GM03348 (cell line): Measurements from ENCODE around the gene MRPL54.

Source experiments
- DNase-seq: peaks from one replicate; pipeline ENCODE4 v3.0.0; 2012; ENCODE audit warnings: low spot score

MRPL54 gene

DNA sequence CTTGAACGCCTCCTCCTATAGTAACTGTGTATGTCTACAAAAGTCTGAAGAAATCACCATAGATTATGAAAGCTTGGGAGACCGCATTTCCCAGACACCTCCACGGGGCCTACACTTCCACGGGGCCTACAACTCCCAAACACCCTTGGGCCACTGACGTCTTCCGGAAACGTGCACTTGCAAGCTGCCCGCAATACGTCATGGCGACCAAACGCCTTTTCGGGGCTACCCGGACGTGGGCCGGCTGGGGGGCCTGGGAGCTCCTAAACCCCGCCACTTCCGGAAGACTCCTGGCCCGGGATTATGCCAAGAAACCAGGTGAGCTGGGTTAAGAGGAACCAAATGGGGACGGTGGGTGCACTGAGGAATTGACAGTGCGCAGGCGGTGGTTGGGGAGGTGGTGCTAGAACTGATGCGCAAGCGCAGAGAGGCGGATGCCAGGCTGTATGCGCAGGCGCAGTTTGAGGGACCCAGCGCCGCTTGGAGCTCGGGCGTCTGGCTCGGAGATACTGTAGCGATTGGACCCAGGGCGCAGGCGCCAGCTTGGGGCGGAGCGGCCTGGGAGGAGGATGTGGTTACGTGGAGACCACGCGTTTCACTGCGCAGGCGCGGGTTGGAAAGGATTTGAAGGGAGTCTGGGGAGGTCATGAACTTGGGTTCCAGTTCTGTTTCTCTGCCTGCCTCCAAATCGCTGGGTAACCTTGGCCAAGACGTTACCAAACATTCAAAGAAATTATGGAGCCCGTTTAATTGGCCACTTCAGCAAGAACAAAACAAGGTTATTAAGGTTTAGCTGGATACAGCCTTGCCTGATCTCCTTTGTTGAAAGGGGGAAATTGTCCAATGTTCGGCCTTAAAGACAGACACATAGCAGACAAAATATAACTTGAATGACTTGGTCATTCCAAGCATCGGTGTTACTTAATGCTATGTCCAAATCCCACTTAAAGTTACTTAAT, at the start of gene MRPL54:
Gene MRPL54 (plus strand): TSS at position 182 of the 959 bp plus-strand sequence. CDS start 19 bp downstream, at position 201.
- DNase-seq: peak; percentile 100

DNA sequence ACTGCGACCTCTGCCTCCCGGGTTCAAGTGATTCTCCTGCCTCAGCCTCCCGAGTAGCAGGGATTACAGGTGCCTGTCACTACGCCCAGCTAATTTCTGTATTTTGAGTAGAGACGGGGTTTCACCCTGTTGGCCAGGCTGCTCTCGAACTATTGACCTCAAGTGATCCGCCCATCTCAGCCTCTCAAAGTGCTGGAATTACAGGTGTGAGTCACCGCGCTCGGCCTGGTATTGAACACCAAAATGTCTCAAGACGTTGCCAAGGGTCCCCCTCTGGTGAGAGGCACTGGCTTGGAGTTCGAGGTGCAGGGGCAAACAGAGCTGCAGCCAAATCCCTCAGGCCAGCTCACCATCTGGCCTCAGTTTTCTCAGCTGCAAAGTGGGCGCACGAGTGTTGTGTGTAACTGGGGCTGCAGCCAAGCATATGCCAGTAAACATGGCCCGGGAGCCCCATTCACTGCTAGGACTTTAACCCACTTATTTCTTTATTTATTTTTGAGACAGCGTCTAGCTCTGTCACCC, 46.3 kb upstream of the MRPL54 start:
- no peak for DNase-seq

DNA sequence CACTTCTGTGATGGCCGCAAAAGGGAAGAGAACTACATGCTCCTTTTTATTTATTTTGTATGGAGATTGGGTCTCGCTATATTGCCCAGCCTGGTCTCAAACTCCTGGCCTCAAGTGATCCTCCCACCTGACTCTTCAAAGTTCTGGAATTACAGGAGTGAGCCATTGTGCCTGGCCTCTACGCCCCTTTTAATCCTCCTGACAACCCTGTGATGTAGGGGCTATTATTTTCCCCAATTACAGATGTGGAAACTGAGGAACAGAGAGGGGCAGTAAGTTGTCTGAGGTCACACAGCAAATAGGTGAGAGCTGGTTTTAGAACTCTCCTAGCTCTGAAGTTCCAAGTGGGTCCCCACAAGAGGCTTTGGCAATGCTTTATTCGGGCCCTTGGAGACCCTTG, 42.6 kb upstream of the MRPL54 start:
- DNase-seq: no peak

DNA sequence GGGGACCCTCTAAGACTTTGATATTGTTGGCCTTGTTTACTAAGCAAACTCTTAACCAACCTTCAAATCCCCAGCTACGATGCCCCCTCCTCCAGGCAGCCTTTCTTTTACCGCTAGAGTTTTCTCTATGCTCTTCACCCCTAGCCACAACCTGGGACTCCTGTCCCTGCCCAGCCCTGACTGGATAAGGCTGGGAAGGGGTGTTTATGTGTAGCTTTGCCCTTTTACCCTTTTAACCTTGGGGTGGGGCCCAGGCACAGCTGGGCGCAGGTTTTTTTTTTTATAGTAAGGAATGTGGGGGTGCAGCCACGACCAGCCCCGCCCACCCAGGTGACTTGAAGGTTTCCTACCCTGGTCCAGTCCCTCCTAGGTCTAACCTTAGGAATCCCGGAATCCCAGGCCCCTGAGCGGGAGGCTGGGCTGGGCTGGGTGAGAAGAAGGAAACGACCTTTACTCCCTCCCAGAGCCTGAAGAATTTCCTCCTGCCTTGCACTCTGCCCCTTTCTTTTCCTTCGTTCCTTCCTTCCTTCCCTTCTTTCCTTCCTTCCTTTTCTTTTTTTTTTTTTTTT, 42.0 kb upstream of the MRPL54 start:
- no peak for DNase-seq

DNA sequence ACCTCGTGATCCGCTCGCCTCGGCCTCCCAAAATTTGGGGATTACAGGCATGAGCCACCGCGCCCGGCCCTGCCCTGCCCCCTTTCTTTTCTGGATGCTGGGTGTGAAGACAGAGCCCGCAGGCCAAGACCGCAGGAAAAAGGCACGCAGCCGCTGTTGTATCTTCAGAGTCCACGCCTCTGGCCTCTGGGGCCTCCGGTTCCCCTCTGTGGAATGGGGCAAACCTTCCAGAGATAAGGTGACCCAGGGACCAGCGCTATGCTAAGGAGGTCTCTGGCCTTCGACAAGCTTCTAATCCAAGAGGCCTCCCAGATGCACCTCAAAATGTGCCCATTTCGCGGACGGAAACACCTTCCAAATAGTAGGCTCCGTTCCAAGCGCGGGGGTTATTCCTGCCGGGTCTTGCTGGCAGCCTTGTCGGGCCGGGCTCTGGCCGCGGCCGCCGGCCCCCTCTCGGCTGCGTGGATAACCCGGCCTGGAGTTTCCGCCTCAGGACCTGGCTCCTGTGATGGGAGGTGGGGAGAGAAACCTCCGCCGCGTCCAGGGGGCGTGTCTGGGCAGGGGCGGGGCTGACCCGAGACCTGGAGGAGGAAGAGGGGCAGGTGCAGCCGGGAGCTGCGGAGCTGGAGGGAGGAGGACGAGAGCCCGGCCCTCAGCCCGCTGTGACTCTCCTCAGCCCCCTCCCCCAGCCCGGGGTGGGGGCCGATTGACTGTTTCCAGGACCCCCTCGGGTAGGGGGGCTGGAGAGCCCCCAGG, 41.2 kb upstream of the MRPL54 start:
- DNase-seq: peak; percentile 93

DNA sequence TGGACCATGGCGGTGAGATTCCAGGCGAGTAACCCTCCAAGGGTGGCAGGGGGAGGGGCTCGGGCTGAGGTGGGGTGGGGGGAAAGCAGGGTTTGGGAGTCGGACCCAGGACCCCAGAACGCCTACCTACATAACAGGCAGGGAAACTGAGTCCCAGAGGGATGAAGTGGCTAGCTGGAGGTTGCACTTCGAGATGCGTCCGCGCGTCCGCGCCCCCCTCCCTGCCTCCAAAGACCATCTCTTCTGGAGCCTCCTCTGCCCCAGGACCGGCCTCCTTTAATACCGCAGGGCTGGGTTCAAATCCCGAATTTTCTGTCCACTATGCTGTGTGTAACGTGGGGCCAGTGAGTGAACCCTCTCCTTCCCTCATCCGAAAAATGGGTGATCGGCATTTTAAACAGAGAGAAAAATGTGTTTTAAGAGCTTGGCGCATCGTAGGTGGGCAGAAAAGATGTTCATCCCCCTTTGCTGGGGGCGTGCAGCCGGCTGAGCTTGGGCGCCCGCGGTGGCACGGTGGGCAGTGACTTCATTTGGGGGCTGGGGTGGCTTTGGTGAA, 40.5 kb upstream of the MRPL54 start:
- DNase-seq: no peak

DNA sequence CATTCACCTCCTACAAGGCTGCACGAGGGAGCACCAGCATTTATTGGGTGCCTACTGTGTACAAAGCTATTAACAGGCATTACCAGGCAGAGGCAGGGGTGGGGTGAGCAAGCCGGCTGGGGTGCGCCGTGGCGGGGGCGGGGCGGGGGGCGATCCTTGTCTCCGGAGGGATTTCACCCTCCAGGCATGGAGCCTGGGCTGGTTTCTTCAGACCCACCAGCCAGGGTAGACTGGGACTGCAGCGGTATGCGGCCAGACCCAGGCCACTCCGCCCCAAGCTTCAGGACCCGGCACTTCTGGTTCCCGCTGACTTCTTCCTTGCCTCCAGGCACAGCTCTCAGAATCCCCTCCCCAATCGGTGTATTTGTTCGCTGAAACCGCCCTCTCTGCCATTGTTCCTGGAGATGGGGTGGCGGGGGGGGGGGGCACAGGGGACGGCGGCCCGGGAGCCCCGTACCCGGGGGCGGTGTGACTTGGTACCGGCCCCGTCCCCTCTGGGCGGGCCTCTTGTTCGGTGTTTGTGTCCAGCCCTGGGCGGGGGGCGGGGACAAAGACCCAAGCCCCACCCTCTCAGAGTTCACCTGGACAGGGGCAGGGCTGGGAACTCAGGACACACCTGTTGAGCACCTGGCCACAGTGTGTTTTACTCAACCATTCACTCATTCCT, 39.9 kb upstream of the MRPL54 start:
- DNase-seq: no peak

DNA sequence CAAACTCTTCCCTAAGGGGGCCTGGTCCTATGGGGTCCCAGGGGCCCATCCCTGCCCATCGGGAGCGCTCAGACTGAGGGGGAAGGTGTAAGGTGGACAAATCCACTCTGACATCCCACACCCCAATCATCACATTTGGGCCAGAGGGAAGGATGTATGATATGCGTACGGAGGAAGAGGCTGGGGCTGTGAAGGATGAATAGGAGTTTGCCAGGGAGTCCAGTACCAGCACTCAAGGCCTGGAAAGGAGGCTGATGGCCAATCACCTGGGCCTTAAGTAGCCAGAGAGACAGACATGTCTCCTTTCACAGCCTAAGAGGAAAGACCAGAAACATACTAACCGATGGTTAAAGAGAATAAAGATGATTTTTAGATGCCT, 39.4 kb upstream of the MRPL54 start:
- DNase-seq: no peak

DNA sequence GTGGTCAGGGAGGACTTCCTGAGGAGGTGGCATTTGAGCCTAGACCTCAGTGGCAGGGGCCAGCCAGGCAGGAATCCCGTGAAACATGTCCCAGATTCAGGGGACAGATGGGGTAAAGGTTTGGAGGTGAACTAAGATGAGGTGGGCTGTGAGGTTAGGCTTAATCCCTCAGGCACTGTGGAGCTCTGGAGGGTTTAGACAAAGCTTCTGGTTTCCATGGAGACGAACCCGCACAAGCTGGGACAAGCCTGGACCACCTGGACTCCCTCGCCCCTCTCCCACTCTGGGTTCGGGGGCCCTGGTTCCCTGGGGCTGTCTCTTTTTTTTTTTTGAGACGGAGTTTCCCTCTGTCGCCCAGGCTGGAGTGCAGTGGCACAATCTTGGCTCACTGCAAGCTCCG, 38.6 kb upstream of the MRPL54 start:
- no peak for DNase-seq

DNA sequence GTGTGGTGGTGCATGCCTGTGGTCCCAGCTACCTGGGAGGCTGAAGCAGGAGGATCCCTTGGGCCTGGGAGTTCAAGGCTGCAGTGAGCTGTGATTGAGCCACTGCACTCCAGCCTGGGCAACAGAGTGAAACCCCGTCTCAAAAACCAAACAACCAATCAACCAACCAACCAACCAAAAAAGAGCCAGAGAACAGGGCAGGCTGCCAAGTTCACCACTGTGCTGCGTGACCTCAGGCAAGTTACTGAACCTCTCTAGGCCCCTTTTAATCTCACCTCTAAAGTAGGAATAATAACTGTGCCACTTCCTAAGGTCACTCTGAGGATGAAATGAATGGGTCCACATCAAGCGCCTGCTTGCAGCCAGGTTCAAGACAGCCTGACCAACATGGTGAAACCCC, 37.4 kb upstream of the MRPL54 start:
- no peak for DNase-seq

DNA sequence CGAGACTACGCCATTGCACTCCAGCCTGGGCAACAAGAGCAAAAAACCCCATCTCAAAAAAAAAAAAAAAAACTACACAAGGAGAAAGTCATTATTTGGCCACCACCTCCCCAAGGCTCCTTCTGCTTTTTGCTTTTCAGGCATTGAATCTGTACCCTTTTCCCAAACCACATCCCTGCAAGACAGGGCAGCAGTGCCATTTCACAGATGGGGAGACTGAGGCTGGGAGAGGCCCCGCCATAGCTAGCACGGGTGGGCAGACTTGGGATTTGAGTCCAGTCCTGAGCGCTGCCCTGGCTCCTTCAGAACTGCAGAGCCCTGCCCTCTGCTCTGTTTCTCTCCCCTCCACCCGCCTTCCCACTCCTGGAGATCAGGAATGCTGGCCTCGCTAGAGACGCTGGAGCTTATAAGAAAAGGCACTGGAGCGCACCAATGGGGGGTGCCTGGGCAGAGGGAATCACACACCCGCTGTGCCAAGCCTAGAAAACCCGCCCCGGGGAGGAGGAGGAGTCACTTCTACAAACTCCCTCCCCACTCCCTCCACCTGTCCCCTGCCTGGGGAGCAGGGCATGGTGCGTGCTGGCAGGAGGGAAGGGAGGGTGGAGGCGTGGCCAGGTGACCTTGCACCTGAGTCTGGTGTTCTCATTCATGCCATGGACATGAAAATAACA, 36.7 kb upstream of the MRPL54 start:
- no peak for DNase-seq

DNA sequence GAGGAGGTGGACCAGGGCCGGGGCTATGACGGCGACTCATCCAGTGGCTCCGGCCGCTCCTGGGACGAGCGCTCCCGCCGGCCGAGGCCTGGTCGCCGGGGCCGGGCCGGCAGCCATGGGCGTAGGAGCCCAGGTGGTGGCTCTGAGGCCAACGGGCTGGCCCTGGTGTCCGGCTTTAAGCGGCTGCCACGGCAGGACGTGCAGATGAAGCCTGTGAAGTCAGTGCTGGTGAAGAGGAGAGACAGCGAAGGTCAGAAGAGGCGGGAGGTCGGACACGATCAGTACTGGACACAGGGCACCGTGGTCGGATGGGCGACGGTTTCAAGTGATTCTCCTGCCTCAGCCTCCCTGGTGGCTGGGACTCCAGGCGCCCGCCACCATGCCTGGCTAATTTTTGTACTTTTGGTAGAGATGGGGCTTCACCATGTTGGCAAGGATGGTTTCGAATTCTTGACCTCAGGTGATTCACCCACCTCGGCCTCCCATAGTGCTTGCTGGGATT, 32.0 kb upstream of the MRPL54 start:
- DNase-seq: no peak

DNA sequence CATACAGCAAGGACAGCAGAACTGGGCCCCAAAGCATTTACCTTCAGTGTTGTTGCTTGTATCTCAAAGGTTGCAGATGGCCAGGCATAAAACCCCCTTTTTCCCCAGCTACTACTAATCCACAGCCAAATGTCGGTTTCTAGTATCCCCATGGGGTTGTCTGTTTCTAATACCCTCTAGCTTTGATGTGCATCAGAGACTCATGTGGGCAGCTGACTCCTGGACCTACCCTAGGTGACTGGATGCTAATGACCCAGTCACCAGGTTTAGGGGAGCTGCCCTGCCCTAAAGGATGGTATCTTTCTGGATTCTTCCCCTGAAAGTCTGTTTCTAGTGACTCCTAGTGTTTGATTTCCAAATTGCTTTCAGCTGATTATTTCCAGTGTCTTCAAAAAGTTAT, 30.4 kb upstream of the MRPL54 start:
- DNase-seq: no peak

DNA sequence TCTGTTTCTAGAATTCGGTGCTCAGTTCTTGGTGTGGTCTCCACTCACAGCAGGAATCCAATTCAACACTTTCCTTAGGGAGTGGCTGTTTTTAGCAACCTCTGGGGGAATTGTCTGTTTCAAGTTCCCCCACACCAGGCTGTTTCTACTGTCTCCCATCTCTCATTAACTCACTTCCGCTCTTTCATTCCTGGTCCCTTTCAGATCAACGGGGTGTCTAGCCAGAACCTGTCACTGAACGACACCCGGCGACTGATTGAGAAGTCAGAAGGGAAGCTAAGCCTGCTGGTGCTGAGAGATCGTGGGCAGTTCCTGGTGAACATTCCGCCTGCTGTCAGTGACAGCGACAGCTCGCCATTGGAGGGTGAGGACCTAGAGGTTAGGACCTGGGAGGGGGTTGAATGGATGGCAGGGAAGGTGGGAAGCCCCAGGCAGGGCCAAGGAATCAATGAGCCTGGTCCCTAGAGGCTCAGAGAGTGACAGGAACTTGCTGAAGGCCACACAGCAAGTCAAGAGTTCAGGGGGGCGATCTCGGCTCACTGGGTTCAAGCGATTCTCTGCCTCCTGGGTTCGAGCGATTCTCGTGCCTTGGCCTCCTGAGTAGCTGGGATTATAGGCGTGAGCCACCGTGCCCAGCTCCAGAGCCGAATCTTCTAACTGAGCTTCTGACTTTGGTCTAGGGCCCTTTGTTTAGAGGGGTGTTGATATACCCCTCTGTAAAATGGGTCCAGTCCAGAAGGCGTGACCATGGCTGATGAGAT, 28.8 kb upstream of the MRPL54 start:
- no peak for DNase-seq

DNA sequence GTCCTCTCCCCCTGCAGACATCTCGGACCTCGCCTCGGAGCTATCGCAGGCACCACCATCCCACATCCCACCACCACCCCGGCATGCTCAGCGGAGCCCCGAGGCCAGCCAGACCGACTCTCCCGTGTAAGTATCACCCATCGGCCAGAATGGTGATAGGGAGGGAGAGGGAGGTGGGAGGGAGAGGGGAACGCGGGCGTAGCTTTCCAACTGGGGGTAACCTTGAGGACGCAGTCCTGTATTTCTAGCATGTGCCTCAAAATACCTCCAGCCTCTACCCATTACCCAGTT, 28.2 kb upstream of the MRPL54 start:
- DNase-seq: no peak

DNA sequence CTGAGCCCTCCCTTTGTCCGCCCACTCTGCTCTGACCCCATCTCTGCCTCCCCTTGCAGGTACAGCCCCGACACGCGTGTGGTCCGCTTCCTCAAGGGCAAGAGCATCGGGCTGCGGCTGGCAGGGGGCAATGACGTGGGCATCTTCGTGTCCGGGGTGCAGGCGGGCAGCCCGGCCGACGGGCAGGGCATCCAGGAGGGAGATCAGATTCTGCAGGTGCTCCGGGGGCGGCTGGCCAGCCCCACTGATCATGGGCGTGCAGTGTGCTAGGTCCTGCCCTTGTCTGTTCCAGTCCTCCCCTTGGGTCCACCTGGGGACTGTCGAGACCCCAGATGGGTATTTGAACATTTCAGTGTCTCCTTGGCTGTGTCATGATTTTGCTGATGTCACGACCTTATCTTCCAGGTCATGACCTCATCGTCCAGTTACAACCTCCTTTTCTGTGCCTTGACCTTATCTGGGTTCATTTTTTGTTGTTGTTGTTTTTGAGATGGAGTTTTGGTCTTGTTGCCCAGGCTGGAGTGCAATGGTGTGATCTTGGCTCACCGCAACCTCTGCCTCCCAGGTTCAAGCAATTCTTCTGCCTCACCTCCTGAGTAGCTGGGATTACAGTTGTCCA, 26.3 kb upstream of the MRPL54 start:
- no peak for DNase-seq

DNA sequence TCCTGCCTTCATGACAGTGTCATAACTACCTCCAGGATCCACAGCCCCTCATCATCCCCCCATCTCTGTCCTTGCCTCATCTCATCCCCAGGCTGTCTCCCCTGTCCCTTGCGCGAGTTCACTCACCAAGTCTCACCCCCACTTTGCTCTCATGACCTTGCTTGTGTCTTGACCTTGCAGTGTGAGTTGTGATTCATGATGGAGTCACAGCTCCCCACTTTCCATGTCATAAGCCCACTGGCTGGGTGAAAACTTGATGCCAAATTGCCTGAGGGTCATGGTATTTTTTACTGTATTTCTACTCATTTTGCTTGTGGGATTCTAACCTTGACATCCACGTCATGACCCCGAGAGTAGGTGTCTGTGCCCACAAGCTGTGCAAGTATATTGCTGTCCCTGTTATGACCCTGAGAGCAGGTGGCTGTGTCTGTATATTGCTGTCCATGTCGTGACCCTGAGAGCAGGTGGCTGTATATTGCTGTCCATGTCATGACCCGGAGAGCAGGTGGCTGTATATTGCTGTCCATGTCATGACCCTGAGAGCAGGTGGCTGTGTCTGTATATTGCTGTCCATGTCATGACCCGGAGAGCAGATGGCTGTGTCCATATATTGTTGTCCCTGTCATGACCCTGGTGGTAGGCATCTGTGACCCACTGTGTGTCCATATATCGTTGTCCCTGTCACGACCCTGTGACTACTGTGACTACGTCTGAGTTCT, 24.8 kb upstream of the MRPL54 start:
- DNase-seq: no peak

DNA sequence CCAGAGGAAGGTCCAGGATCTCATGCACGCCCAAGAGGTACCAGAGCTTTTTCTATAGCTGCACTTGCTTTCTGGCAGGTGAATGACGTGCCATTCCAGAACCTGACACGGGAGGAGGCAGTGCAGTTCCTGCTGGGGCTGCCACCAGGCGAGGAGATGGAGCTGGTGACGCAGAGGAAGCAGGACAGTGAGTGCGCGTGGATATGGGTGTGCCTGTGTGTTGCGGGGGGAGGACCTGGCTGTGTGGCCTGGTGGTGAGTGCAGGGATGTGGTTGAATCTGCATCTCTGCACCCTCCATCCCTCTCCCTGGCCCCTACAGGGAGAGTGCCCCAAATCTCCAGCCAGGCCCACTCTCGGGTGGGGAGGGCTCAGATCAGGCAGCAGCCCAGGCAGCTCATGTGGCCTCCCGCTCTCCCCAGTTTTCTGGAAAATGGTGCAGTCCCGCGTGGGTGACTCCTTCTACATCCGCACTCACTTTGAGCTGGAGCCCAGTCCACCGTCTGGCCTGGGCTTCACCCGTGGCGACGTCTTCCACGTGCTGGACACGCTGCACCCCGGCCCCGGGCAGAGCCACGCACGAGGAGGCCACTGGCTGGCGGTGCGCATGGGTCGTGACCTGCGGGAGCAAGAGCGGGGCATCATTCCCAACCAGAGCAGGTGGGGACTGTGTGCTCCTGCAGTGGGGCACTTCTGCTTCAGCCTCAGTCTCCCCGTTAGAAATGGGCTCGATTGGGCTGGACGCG, 23.8 kb upstream of the MRPL54 start:
- DNase-seq: no peak

DNA sequence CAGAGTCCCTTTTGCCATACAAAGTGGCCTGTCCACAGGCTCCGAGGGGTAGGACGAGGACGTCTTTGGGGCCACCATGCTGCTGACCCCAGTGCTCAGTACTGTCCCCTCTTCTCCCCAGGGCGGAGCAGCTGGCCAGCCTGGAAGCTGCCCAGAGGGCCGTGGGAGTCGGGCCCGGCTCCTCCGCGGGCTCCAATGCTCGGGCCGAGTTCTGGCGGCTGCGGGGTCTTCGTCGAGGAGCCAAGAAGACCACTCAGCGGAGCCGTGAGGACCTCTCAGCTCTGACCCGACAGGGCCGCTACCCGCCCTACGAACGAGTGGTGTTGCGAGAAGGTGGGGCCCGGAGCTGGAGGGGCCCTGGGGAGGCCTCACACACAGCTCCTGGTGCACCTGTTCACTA, 22.1 kb upstream of the MRPL54 start:
- no peak for DNase-seq
